ENCODE measurements around the gene OR4A15. TPM values are rescaled to one million over a fixed set of nuclear protein-coding genes. Genes with fewer than 3 reads are reported as not detected.

OR4A15 gene
- polyA plus RNA-seq, result not detected
- long read RNA-seq, donor 1, result 0 reads
- long read RNA-seq, donor 2, result 0 reads
- long read RNA-seq, donor 3, result 0 reads
- long read RNA-seq, donor 4, result 0 reads
- long read RNA-seq, donor 5, result 0 reads
- long read RNA-seq, donor 6, result 0 reads
- long read RNA-seq, donor 7, result 0 reads
- long read RNA-seq, donor 8, result 0 reads
- long read RNA-seq, donor 9, result 0 reads
- long read RNA-seq, donor 10, result 0 reads

- WGBS, 3 donors, result 47 to 57% (median 52%) methylated on average over 4 of the region's 4 CpGs
- FAIRE-seq (no peak), DNase-seq (no peak)
These were observed at the start of gene OR4A15 for GRCh38 chr11:55367674-55368073. TSS of gene OR4A15 (plus strand) at chr11:55367974. CDS start at chr11:55367974, 0 bp downstream.

GRCh38 chr11:55324500-55324899 lies 43.3 kb upstream of the OR4A15 start:
- 72 to 82% (median 76%) methylated on average over 1 of the region's 1 CpG for WGBS, 3 donors
- Histone ChIP-seq H3K27ac (ENCODE audit: low read depth in 1 of 3, low read length in 2 of 3) (no peak overlapping the region), H3K4me3 (ENCODE audit: low read depth in 1 of 3, low read length in 3 of 3) (no peak overlapping the region), H3K9me3 (ENCODE audit: control insufficient read depth in 2 of 2, insufficient read depth in 1 of 2, low read depth in 1 of 2, low read length in 1 of 2) (peaks cover 0 to 8% of the 10 kb centered on the region in 2 donors), H3K4me1 (ENCODE audit: control insufficient read depth in 3 of 3, insufficient read depth in 2 of 3, low read depth in 1 of 3, low read length in 2 of 3) (no peaks in the 10 kb centered on the region), H3K36me3 (ENCODE audit: control insufficient read depth in 3 of 3, insufficient read depth in 2 of 3, low read depth in 1 of 3, low read length in 3 of 3) (no peaks in the 10 kb centered on the region), H3K27me3 (ENCODE audit: control insufficient read depth in 3 of 3, insufficient read depth in 3 of 3, low read length in 3 of 3) (no peaks in the 10 kb centered on the region)
- DNase-seq (no peak), FAIRE-seq (no peak)

More at GRCh38 chr11:55367674-55368073, at the start of gene OR4A15:
- Histone ChIP-seq H3K27ac (ENCODE audit: low read depth in 1 of 3, low read length in 2 of 3) (no peak within 1 kb of the TSS), H3K9me3 (ENCODE audit: control insufficient read depth in 2 of 2, insufficient read depth in 1 of 2, low read depth in 1 of 2, low read length in 1 of 2) (peaks cover 0 to 19% of the 10 kb centered on the region in 2 donors), H3K27me3 (ENCODE audit: control insufficient read depth in 3 of 3, insufficient read depth in 3 of 3, low read length in 3 of 3) (no peaks in the 10 kb centered on the region), H3K4me3 (ENCODE audit: low read depth in 1 of 3, low read length in 3 of 3) (no peak within 1 kb of the TSS), H3K36me3 (ENCODE audit: control insufficient read depth in 3 of 3, insufficient read depth in 2 of 3, low read depth in 1 of 3, low read length in 3 of 3) (no peaks in the 10 kb centered on the region), H3K4me1 (ENCODE audit: control insufficient read depth in 3 of 3, insufficient read depth in 2 of 3, low read depth in 1 of 3, low read length in 2 of 3) (no peaks in the 10 kb centered on the region)

- peaks cover 0 to 23% of the 10 kb centered on the region in 2 donors for H3K9me3 ChIP-seq (ENCODE audit: control insufficient read depth in 2 of 2, insufficient read depth in 1 of 2, low read depth in 1 of 2, low read length in 1 of 2)
- no peak within 1 kb of the TSS for H3K4me3 ChIP-seq (ENCODE audit: low read depth in 1 of 3, low read length in 3 of 3)
- H3K4me1 ChIP-seq (ENCODE audit: control insufficient read depth in 3 of 3, insufficient read depth in 2 of 3, low read depth in 1 of 3, low read length in 2 of 3), result no peaks in the 10 kb centered on the region
- DNase-seq (no peak), FAIRE-seq (no peak)
- H3K27ac ChIP-seq (ENCODE audit: low read depth in 1 of 3, low read length in 2 of 3), result no peak within 1 kb of the TSS
- no peaks in the 10 kb centered on the region for H3K27me3 ChIP-seq (ENCODE audit: control insufficient read depth in 3 of 3, insufficient read depth in 3 of 3, low read length in 3 of 3)
- 79 to 83% (median 80%) methylated on average over 3 of the region's 3 CpGs for WGBS, 3 donors
- H3K36me3 ChIP-seq (ENCODE audit: control insufficient read depth in 3 of 3, insufficient read depth in 2 of 3, low read depth in 1 of 3, low read length in 3 of 3), result no peaks in the 10 kb centered on the region
These were observed 24.9 kb upstream of the OR4A15 start, which contains the start of gene OR4A16 for GRCh38 chr11:55342901-55343300. TSS of gene OR4A16 (plus strand) at chr11:55343201. CDS start at chr11:55343201, 0 bp downstream.

GRCh38 chr11:55345306-55345705 lies 22.5 kb upstream of the OR4A15 start:
- no peak for FAIRE-seq
- WGBS, 3 donors, result 91 to 94% (median 93%) methylated on average over 1 of the region's 1 CpG

GRCh38 chr11:55349032-55349431 lies 18.7 kb upstream of the OR4A15 start:
- Histone ChIP-seq H3K4me1 (ENCODE audit: control insufficient read depth in 3 of 3, insufficient read depth in 2 of 3, low read depth in 1 of 3, low read length in 2 of 3) (no peaks in the 10 kb centered on the region), H3K27ac (ENCODE audit: low read depth in 1 of 3, low read length in 2 of 3) (no peak overlapping the region), H3K36me3 (ENCODE audit: control insufficient read depth in 3 of 3, insufficient read depth in 2 of 3, low read depth in 1 of 3, low read length in 3 of 3) (no peaks in the 10 kb centered on the region), H3K4me3 (ENCODE audit: low read depth in 1 of 3, low read length in 3 of 3) (no peak overlapping the region), H3K9me3 (ENCODE audit: control insufficient read depth in 2 of 2, insufficient read depth in 1 of 2, low read depth in 1 of 2, low read length in 1 of 2) (peaks cover 0 to 21% of the 10 kb centered on the region in 2 donors), H3K27me3 (ENCODE audit: control insufficient read depth in 3 of 3, insufficient read depth in 3 of 3, low read length in 3 of 3) (no peaks in the 10 kb centered on the region)
- DNase-seq (no peak), FAIRE-seq (no peak)
- WGBS, 3 donors, result 0 to 16% (median 5%) methylated on average over 1 of the region's 1 CpG

More at GRCh38 chr11:55345306-55345705, 22.5 kb upstream of the OR4A15 start:
- Histone ChIP-seq H3K9me3 (ENCODE audit: control insufficient read depth in 2 of 2, insufficient read depth in 1 of 2, low read depth in 1 of 2, low read length in 1 of 2) (peaks cover 0 to 25% of the 10 kb centered on the region in 2 donors), H3K27me3 (ENCODE audit: control insufficient read depth in 3 of 3, insufficient read depth in 3 of 3, low read length in 3 of 3) (no peaks in the 10 kb centered on the region), H3K4me1 (ENCODE audit: control insufficient read depth in 3 of 3, insufficient read depth in 2 of 3, low read depth in 1 of 3, low read length in 2 of 3) (no peaks in the 10 kb centered on the region), H3K36me3 (ENCODE audit: control insufficient read depth in 3 of 3, insufficient read depth in 2 of 3, low read depth in 1 of 3, low read length in 3 of 3) (no peaks in the 10 kb centered on the region), H3K27ac (ENCODE audit: low read depth in 1 of 3, low read length in 2 of 3) (no peak overlapping the region), H3K4me3 (ENCODE audit: low read depth in 1 of 3, low read length in 3 of 3) (no peak overlapping the region)
- no peak for DNase-seq

- Histone ChIP-seq H3K27me3 (ENCODE audit: control insufficient read depth in 3 of 3, insufficient read depth in 3 of 3, low read length in 3 of 3) (no peaks in the 10 kb centered on the region), H3K9me3 (ENCODE audit: control insufficient read depth in 2 of 2, insufficient read depth in 1 of 2, low read depth in 1 of 2, low read length in 1 of 2) (peaks cover 0 to 29% of the 10 kb centered on the region in 2 donors), H3K4me3 (ENCODE audit: low read depth in 1 of 3, low read length in 3 of 3) (no peak overlapping the region), H3K4me1 (ENCODE audit: control insufficient read depth in 3 of 3, insufficient read depth in 2 of 3, low read depth in 1 of 3, low read length in 2 of 3) (no peaks in the 10 kb centered on the region), H3K27ac (ENCODE audit: low read depth in 1 of 3, low read length in 2 of 3) (no peak overlapping the region), H3K36me3 (ENCODE audit: control insufficient read depth in 3 of 3, insufficient read depth in 2 of 3, low read depth in 1 of 3, low read length in 3 of 3) (no peaks in the 10 kb centered on the region)
- FAIRE-seq (no peak), DNase-seq (no peak)
- 2 to 5% (median 5%) methylated on average over 1 of the region's 1 CpG for WGBS, 3 donors
These were observed 10.1 kb upstream of the OR4A15 start for GRCh38 chr11:55357560-55358184.

GRCh38 chr11:55401011-55401410 lies 33.2 kb downstream of the OR4A15 start:
- no peak for FAIRE-seq
- H3K36me3 ChIP-seq (ENCODE audit: control insufficient read depth in 3 of 3, insufficient read depth in 2 of 3, low read depth in 1 of 3, low read length in 3 of 3), result no peaks in the 10 kb centered on the region
- WGBS, 3 donors, result 0 to 13% (median 4%) methylated on average over 1 of the region's 1 CpG

More at GRCh38 chr11:55401011-55401410, 33.2 kb downstream of the OR4A15 start:
- no peak overlapping the region for H3K27ac ChIP-seq (ENCODE audit: low read depth in 1 of 3, low read length in 2 of 3)
- peaks cover 0 to 32% of the 10 kb centered on the region in 2 donors for H3K9me3 ChIP-seq (ENCODE audit: control insufficient read depth in 2 of 2, insufficient read depth in 1 of 2, low read depth in 1 of 2, low read length in 1 of 2)
- H3K4me1 ChIP-seq (ENCODE audit: control insufficient read depth in 3 of 3, insufficient read depth in 2 of 3, low read depth in 1 of 3, low read length in 2 of 3), result no peaks in the 10 kb centered on the region
- no peak overlapping the region for H3K4me3 ChIP-seq (ENCODE audit: low read depth in 1 of 3, low read length in 3 of 3)
- no peak for DNase-seq
- H3K27me3 ChIP-seq (ENCODE audit: control insufficient read depth in 3 of 3, insufficient read depth in 3 of 3, low read length in 3 of 3), result no peaks in the 10 kb centered on the region

All from small intestine (tissue), 16 donors.